Stimulated activated CD4-positive, alpha-beta T cell treated with anti-CD3 and anti-CD28 coated beads, Interleukin-12 subunit alpha, Interleukin-12 subunit beta, amount 100 ng/mL, for 48 hours (primary cell): ENCODE data around the gene PDZD8.
"Not testable (repeated sequence)": the region's sequence is repeated elsewhere in the genome, so short reads cannot be mapped to it uniquely, and the experiment has no call there.

Experiments
- DNase-seq, 3 donors: peaks; one replicate each; pipeline ENCODE4 v3.0.0-alpha.2; 2020; ENCODE audit warnings: low read depth in 2 of 3, low spot score in 1 of 3

PDZD8 gene

GRCh38 chr10:117257721-117258120, 117.5 kb downstream of the PDZD8 start:
- no peak for DNase-seq

DNA sequence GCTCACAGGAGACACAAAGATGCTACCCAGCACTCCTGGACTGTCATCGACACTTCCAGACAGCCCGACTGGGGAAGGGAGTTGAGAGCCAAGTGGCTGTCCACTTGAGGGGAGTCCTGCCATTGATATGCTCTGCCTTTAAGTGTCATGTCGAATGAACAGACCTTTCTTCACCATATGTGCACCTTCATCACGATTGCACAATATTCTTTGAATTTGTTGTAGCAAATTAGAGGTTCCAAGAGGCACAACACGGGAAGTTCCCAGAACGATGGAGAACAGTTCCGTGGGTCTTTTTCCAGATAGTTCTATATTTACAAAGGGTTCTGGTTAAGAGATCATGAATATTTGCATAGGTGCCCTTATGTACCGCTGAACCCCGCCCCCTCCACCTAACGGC, 118.3 kb downstream of the PDZD8 start:
- DNase-seq = no peak

DNA sequence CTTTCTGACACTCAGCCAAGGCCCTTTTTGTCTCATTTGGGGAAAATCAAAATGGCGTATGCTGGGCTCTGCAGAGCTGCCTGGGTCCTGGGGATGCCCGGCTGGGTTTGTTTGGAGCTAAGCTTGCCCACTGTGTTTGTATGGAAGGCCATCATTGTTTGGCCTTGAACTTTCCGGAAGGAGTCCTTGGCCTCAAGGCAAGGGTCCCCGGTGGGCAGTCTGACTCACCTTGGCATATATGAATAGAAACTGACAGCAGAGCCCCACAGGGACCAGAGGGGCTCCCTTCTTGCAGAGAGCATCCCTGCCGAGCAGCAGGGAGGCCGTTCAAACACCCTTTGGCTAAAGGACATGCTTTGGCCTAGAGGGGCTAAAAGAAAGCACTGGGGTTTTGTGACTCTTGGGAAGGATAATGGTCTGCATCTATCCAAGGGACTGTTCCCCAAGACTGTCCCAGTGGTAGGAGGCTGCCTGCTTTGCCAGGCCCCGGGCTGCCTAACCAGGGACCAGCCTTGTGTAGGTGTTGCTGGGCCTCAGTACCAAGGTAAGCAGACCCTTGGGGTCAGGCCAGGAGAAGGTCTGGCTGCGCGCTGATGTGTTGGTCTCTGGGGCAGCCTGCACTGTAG, 119.3 kb downstream of the PDZD8 start:
- no peak for DNase-seq

GRCh38 chr10:117254774-117255735, 120.2 kb downstream of the PDZD8 start:
- DNase-seq = no peak

GRCh38 chr10:117254338-117254737, 120.9 kb downstream of the PDZD8 start:
- DNase-seq = no peak

GRCh38 chr10:117253908-117254307, 121.3 kb downstream of the PDZD8 start:
- DNase-seq = no peak

GRCh38 chr10:117250411-117250810, 124.8 kb downstream of the PDZD8 start:
- no peak for DNase-seq

DNA sequence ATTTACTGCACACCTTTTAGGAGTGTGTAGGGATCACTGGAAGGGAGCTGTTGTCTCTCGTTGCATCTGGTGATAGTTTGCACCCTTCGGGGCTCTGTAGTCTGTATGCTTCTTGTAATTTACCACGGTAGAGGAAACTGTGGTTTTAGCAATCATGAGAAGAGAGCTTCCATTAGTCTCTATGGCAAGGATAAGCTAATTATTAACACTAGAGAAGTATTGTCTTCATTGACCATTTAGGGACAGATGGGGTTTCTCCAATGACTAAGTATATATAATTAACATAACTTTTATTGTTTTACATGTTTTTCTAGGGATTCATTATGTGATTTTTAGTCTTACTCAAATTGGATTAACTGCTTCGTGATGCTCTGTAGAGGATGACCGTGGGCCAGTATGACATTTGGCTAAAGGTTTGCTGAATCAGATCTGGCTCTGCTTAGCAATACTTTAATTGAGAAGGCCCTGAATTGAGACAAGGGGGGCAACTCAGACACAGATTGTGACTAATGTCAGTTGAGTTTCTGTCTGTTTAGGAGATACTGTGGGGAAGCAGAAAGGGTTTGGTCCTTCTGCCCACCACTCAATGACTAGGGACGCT, 125.6 kb downstream of the PDZD8 start:
- DNase-seq = no peak

- no peak for DNase-seq
Observed at GRCh38 chr10:117248750-117249465, 126.3 kb downstream of the PDZD8 start.

DNA sequence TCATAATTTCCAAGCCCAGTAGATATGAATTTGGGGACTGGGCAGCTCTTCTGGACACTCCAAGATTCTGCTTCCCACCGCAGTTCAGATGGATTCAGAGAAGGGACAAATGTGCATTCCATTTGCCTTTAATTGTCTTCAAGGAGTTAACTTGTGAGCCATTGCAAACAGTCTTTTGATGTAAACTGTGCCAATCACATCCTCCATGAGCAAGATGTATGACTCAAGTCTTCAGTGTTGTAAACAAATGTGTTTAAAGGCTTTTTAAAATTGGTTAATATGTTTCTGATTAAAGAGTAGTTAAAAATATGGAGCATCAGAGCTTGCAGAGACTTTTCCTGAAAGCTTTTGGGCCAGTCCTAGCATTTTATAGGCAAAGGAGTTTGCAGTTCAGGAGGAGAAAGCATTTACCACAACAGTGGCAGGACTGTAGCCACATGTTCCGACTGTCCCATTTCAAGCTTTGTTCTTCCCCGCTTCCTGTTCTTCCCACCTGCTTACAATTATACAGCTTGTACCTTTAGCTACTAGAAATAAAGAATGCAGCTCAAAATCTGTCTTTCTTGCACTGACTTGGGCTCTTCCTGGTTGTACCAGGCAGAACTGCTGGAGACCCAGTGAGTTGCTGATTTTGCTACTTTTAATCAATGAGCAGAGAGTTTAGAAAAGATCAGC, 128.1 kb downstream of the PDZD8 start:
- no peak for DNase-seq

- DNase-seq = no peak
Observed at GRCh38 chr10:117242463-117242832, 132.8 kb downstream of the PDZD8 start.

- DNase-seq = no peak
Observed at GRCh38 chr10:117241541-117242462, 133.4 kb downstream of the PDZD8 start.

DNA sequence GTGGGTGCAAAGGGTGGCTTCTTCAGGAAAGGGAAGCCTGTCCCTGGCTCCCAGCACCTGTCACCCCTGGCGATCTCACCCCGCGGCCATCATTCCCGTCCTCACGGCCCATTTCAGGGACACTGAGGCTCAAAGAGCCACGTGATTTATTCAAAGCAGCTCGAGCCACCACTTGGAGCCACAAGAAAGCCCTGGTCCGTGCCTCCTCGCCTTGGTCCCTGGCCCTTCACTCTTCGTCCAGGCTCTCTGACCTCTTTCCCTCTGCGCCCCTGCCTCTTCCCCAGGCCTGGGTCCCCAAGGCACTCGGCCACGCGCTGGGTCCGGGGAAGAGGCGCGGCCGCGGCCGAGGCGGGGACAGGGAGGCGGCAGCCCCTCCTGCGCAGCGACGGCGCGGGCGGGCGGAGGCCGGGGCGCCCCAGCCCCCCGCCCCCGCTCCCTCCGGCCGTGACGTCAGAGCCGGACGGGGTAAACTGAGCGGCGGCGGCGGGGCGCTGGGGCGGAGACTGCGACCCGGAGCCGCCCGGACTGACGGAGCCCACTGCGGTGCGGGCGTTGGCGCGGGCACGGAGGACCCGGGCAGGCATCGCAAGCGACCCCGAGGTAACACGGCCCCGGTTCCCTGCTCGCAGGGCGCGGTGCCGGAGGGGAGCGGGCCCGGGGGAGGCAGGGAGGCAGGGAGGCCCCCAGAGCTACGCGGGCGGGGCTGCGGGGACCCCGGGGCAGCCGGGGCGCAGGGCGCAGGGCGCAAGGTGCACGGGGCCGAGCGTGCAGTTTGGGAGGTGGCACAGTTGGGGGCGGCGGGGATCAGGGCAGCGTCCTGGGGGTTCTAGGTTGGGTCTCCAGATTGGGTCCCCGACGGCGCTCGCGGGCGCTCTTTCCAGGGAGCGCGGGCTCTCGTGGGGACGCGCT, 134.4 kb downstream of the PDZD8 start, which contains the start of gene SLC18A2:
SLC18A2 (plus strand) TSS at position 494 of the 909 bp plus-strand sequence. CDS start 580 bp downstream, outside the sequence.
- DNase-seq = no peak

- DNase-seq = no peak
Observed at GRCh38 chr10:117239721-117240620, 135.3 kb downstream of the PDZD8 start.

GRCh38 chr10:117239051-117239450, 136.2 kb downstream of the PDZD8 start:
- DNase-seq = no peak

DNA sequence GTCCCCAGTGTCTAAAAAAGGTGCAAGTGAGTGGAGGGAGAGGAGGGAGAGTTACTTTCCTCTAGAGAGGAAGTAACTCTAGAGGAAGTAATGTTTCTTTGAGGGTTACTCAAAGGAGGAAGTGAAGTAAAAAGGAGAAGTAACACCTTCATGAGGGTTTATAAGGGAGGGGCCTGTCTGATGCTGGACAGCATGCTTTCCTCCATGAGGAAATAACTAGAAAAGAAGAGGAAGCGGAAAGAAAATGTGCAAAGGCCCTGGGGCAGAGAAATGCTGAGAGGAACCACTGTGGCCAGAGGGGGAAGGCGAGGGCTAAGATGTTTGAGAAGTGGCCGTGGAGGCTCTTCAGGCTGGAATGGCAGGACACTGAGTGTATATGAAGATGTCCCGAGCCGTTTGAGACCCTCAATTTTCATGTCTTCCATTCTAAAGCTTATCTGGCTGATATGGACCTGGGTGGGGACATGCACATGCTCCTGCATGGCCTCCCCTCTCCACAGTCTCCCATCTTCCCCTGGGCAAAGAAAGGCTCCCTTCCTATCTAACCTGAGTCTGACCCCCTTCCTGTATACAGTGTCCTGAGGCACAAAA, 137.7 kb downstream of the PDZD8 start:
- DNase-seq = no peak

GRCh38 chr10:117230107-117230506, 145.1 kb downstream of the PDZD8 start:
- not testable (repeated sequence) for DNase-seq
